DOHH2 (cell line): ENCODE data around the gene MSH5.

Experiments used
- EZH2phosphoT487 ChIP-seq: fragments of 200-600 bp; sonication (generic); IDR thresholded peaks from 2 replicates; pipeline ENCODE4 v1.6.1; 2017; ENCODE audit warnings: borderline replicate concordance, mild to moderate bottlenecking, antibody characterized with exemption, low read length, moderate library complexity, mixed read lengths
- TF ChIP-seq, protein P1 (sequence below): fragments of 200-600 bp; sonication (generic); IDR thresholded peaks from one replicate; pipeline ENCODE4 v1.5.1; 2014; ENCODE audit warnings: antibody characterized with exemption, mild to moderate bottlenecking, low read depth, low read length; ENCODE audit not compliant: poor library complexity, severe bottlenecking

GRCh38 chr6:31713991-31714684 is 25.7 kb upstream of the MSH5 start:
- TF ChIP-seq, protein P1, sequence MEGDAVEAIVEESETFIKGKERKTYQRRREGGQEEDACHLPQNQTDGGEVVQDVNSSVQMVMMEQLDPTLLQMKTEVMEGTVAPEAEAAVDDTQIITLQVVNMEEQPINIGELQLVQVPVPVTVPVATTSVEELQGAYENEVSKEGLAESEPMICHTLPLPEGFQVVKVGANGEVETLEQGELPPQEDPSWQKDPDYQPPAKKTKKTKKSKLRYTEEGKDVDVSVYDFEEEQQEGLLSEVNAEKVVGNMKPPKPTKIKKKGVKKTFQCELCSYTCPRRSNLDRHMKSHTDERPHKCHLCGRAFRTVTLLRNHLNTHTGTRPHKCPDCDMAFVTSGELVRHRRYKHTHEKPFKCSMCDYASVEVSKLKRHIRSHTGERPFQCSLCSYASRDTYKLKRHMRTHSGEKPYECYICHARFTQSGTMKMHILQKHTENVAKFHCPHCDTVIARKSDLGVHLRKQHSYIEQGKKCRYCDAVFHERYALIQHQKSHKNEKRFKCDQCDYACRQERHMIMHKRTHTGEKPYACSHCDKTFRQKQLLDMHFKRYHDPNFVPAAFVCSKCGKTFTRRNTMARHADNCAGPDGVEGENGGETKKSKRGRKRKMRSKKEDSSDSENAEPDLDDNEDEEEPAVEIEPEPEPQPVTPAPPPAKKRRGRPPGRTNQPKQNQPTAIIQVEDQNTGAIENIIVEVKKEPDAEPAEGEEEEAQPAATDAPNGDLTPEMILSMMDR: no peak
- no peak for TF ChIP-seq EZH2phosphoT487
